Natural killer cell (primary cell): Measurements from ENCODE around the gene MFSD6L. TPM values are rescaled to one million over a fixed set of nuclear protein-coding genes. Genes with fewer than 3 reads are reported as not detected.

Experiments used
- ATAC-seq, 3 donors: fragments of 150-1000 bp in 2 of 3; fragments of 200-7000 bp in 1 of 3; cut with Tn5 transposase; 1 replicate in 1 of 3; 2 replicates in 2 of 3; pipeline ENCODE4 v1.10.0; 2021; ENCODE audit warnings: mild to moderate bottlenecking in 2 of 3, moderate library complexity in 2 of 3
- DNase-seq, 2 donors: peaks; one replicate each; pipeline versions ENCODE4 v3.0.0 to v3.0.0-alpha.2; 2013 to 2021; ENCODE audit warnings: mixed read lengths in 1 of 2
- H3K27ac ChIP-seq: one replicate; pipeline ENCODE4 v1.5.1; 2013; ENCODE audit warnings: mild to moderate bottlenecking, low read length
- H3K27me3 ChIP-seq: one replicate; pipeline ENCODE4 v1.6.1; 2013; ENCODE audit warnings: low read length; ENCODE audit not compliant: control insufficient read depth, insufficient read depth
- H3K36me3 ChIP-seq: one replicate; pipeline ENCODE4 v1.6.1; 2013; ENCODE audit warnings: low read length; ENCODE audit not compliant: control insufficient read depth, insufficient read depth
- H3K4me1 ChIP-seq: one replicate; pipeline ENCODE4 v1.6.1; 2013; ENCODE audit warnings: low read length; ENCODE audit not compliant: control insufficient read depth, insufficient read depth
- H3K4me3 ChIP-seq: one replicate; pipeline ENCODE4 v1.5.1; 2013; ENCODE audit warnings: low read length
- H3K9me3 ChIP-seq: one replicate; pipeline ENCODE4 v1.6.1; 2013; ENCODE audit warnings: low read length; ENCODE audit not compliant: control insufficient read depth, insufficient read depth
- H3K27ac Mint-ChIP-seq, 2 donors: one replicate each; pipeline ENCODE4 v1.8.0; 2022; ENCODE audit warnings: mild to moderate bottlenecking in 2 of 2, mixed read lengths in 2 of 2, moderate library complexity in 1 of 2
- H3K27me3 Mint-ChIP-seq, 2 donors: one replicate each; pipeline ENCODE4 v1.8.0; 2022; ENCODE audit warnings: low read depth in 2 of 2, mixed read lengths in 2 of 2
- H3K36me3 Mint-ChIP-seq: one replicate; pipeline ENCODE4 v1.8.0; 2022; ENCODE audit warnings: mixed read lengths
- H3K4me1 Mint-ChIP-seq, 2 donors: one replicate each; pipeline ENCODE4 v1.8.0; 2022; ENCODE audit warnings: mixed read lengths in 2 of 2
- H3K4me3 Mint-ChIP-seq: one replicate; pipeline ENCODE4 v1.8.0; 2022; ENCODE audit warnings: mild to moderate bottlenecking, moderate library complexity, mixed read lengths
- H3K9me3 Mint-ChIP-seq, 2 donors: one replicate each; pipeline ENCODE4 v1.8.0; 2022; ENCODE audit warnings: mixed read lengths in 2 of 2
- CTCF ChIP-seq: fragments of 200-600 bp; IDR thresholded peaks from one replicate; pipeline ENCODE4 v1.8.0; 2022; ENCODE audit warnings: antibody characterized with exemption
- WGBS: methylation state at CpG from one replicate; pipeline ENCODE4 v1.1.7; 2013; ENCODE audit warnings: missing lambda C conversion rate; ENCODE audit not compliant: insufficient coverage; 5-methylcytosine and 5-hydroxymethylcytosine counted together
- intact Hi-C: fragments of 100-400 bp; cut with micrococcal nuclease; formaldehyde crosslinking; loops from one replicate; pipeline ENCODE4 v1.14.2; 2022
- total RNA-seq, 4 donors: library from RNA; stranded (reverse); fragments of 120-200 nt in 1 of 4; gene quantifications; one replicate each; pipeline versions ENCODE4 v1.2.3 to v1.2.4, GENCODE V29; 2013 to 2022

Gene MFSD6L
- total RNA-seq, 3 donors from 2014 or later (not counting 1 experiment from before 2014, with no cell fraction given): 0.12 to 0.90 TPM; not detected in 1

DNA sequence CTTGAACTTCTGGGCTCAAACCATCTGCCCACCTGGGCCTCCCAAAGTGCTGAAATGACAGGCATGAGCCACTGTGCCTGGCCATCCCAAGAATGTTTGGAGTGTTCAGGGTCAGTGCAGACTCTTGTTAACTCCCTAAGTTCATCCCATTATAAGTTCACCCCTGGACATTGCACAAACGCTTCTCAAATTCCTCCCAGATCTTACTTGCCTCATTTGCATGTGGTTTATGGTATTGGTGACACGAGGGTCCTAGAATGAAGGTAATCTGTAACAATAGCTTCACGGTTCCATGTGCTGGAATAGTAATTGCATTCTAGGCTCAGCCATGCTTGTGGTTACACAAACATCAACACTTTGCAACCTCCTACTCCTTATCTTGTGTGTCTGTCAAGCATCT, 49.5 kb downstream of the MFSD6L start:
- Histone ChIP-seq H3K36me3 (no peaks in the 10 kb centered on the region), H3K4me1 (peaks cover 16% of the 10 kb centered on the region), H3K4me3 (no peak overlapping the region), H3K27ac (no peak overlapping the region), H3K9me3 (no peaks in the 10 kb centered on the region), H3K27me3 (no peaks in the 10 kb centered on the region)
- no peak for TF ChIP-seq CTCF
- no peak overlapping the region for H3K27ac Mint-ChIP-seq
- intact Hi-C loops: loop anchor here (10.0 kb wide), 2 partner anchors 165 to 365 kb away; partner anchors contain the start of gene RPL26
- WGBS: 95% methylated on average over 2 of the region's 3 CpGs
- H3K27me3 Mint-ChIP-seq: peaks cover 0 to 3% of the 10 kb centered on the region in 2 donors
- ATAC-seq (no peak), DNase-seq (no peak)
- peaks cover 5 to 11% of the 10 kb centered on the region in 2 donors for H3K4me1 Mint-ChIP-seq
- H3K36me3 Mint-ChIP-seq: no peaks in the 10 kb centered on the region
- H3K9me3 Mint-ChIP-seq: no peaks in the 10 kb centered on the region
- no peak overlapping the region for H3K4me3 Mint-ChIP-seq

DNA sequence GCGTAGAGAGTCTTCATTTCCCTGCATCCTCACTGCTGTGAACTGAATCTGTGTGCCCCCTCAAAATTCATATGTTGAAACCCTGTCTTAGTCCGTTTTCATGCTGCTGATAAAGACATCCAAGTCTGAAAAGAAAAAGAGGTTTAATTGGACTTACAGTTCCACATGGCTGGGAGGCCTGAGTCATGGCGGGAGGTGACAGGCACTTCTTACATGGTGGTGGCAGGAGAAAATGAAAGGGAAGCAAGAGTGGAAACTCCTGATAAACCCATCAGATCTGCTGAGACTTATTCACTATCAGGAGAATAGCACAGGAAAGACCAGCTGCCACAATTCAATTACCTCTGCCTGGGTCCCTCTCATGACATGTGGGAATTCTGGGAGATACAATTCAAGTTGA, 51.4 kb downstream of the MFSD6L start:
- H3K9me3 ChIP-seq: no peaks in the 10 kb centered on the region
- no peaks in the 10 kb centered on the region for H3K27me3 Mint-ChIP-seq
- ATAC-seq (no peak), DNase-seq (no peak)
- no peak for TF ChIP-seq CTCF
- peaks cover 5 to 18% of the 10 kb centered on the region in 2 donors for H3K4me1 Mint-ChIP-seq
- intact Hi-C loops: loop anchor here (2.0 to 10.0 kb wide), 3 partner anchors 163 to 363 kb away; partner anchors contain the start of gene RPL26
- H3K4me3 Mint-ChIP-seq: no peak overlapping the region
- no peaks in the 10 kb centered on the region for H3K9me3 Mint-ChIP-seq
- H3K4me3 ChIP-seq: no peak overlapping the region
- no peak overlapping the region for H3K27ac Mint-ChIP-seq
- no peaks in the 10 kb centered on the region for H3K36me3 ChIP-seq
- peaks cover 18% of the 10 kb centered on the region for H3K4me1 ChIP-seq
- no peak overlapping the region for H3K27ac ChIP-seq
- H3K27me3 ChIP-seq: no peaks in the 10 kb centered on the region
- H3K36me3 Mint-ChIP-seq: no peaks in the 10 kb centered on the region
- WGBS: 91% methylated on average over 3 of the region's 3 CpGs

Other genes with a start within 250 kb of the MFSD6L start
- gene MYH10, start 168.6 kb downstream of the MFSD6L start, total RNA-seq: 1 to 10 TPM in 2 of 3 donors, under 1 TPM in 1; 0.28 to 1.5 (median 1.0) TPM
- under 1 TPM in 2 of 3 donors, not detected in 1; 0.27 to 0.75 TPM for gene CCDC42, start 54.5 kb downstream of the MFSD6L start, total RNA-seq
- gene SPDYE4, start 40.8 kb downstream of the MFSD6L start, total RNA-seq: not detected
- 1 to 10 TPM in 2 of 3 donors, under 1 TPM in 1; 0.84 to 6.3 (median 1.4) TPM for gene PIK3R6, start 68.3 kb upstream of the MFSD6L start, total RNA-seq
- gene PIK3R5, start 166.3 kb upstream of the MFSD6L start, total RNA-seq: 100 to 1,000 TPM; 254 to 364 (median 348) TPM
- gene NTN1, start 222.1 kb upstream of the MFSD6L start, total RNA-seq: under 1 TPM; 0.12 to 0.15 (median 0.14) TPM